IMR-90 (cell line): ENCODE data around the gene IMPG2. TPM values are rescaled to one million over a fixed set of nuclear protein-coding genes. Genes with fewer than 3 reads are reported as not detected.
A peak's percentile ranks its signal among the peaks of the same experiment; 100 is the strongest.

Experiments
- ATAC-seq: fragments of 200-7000 bp; cut with Tn5 transposase; 2 replicates; pipeline ENCODE4 v1.9.1; 2020; ENCODE audit warnings: low read depth, mild to moderate bottlenecking, moderate library complexity
- BruUV-seq: library from RNA; stranded (reverse); fragments of 400-500 nt; replicated peaks from 2 replicates; lab custom pipeline; 2021; lab: Mats Ljungman, UMichigan
- CTCF ChIA-PET: fragments of 300-600 bp; formaldehyde crosslinking; extraction: SDS; loops from one replicate; lab custom pipeline; 2021; ENCODE audit warnings: antibody characterized with exemption; lab: Yijun Ruan, JAX
- POLR2A ChIA-PET: fragments of 300-600 bp; sonication (Branson Sonifier 250); formaldehyde crosslinking; loops from one replicate; lab custom pipeline; 2022; ENCODE audit warnings: antibody characterized with exemption; ENCODE audit not compliant: unreplicated experiment; lab: Charles Lee
- DNase-seq: peaks from one replicate; pipeline ENCODE4 v3.0.0; 2013
- H2AFZ ChIP-seq: replicated peaks from 2 replicates; pipeline ENCODE3; 2013; ENCODE audit warnings: low read length, mild to moderate bottlenecking; ENCODE audit not compliant: poor library complexity
- H2AK5ac ChIP-seq: 2 replicates; pipeline ENCODE4 v1.6.1; 2013; ENCODE audit warnings: low read depth, low read length, inconsistent platforms
- H2AK9ac ChIP-seq: replicated peaks from 2 replicates; pipeline ENCODE3; 2013; ENCODE audit warnings: mild to moderate bottlenecking, low read depth, low read length, moderate library complexity; ENCODE audit not compliant: poor library complexity
- H2BK120ac ChIP-seq: 2 replicates; pipeline ENCODE4 v1.6.1; 2013; ENCODE audit warnings: low read depth, low read length, inconsistent platforms
- H2BK15ac ChIP-seq: 3 replicates; pipeline ENCODE4 v1.6.1; 2013; ENCODE audit warnings: low read depth, low read length, inconsistent platforms
- H2BK20ac ChIP-seq: 2 replicates; pipeline ENCODE4 v1.6.1; 2013; ENCODE audit warnings: low read depth, mild to moderate bottlenecking, inconsistent platforms, low read length, moderate library complexity
- H2BK5ac ChIP-seq: 2 replicates; pipeline ENCODE4 v1.6.1; 2013; ENCODE audit warnings: mild to moderate bottlenecking, low read depth, low read length, inconsistent platforms; ENCODE audit not compliant: poor library complexity, severe bottlenecking
- H3K14ac ChIP-seq: replicated peaks from 2 replicates; pipeline ENCODE4 v1.6.1; 2013; ENCODE audit warnings: low read depth, low read length, inconsistent platforms
- H3K18ac ChIP-seq: 2 replicates; pipeline ENCODE4 v1.6.1; 2013; ENCODE audit warnings: low read depth, low read length, control low read depth
- H3K23ac ChIP-seq: 2 replicates; pipeline ENCODE4 v1.6.1; 2013; ENCODE audit warnings: low read depth, low read length, inconsistent platforms
- H3K27ac ChIP-seq: 2 replicates; pipeline ENCODE4 v1.5.1; 2013; ENCODE audit warnings: mild to moderate bottlenecking, control low read depth, low read length; ENCODE audit not compliant: insufficient read depth
- H3K27me3 ChIP-seq: 2 replicates; pipeline ENCODE4 v1.6.1; 2013; ENCODE audit warnings: low read length; ENCODE audit not compliant: control insufficient read depth, insufficient read depth
- H3K36me3 ChIP-seq: 2 replicates; pipeline ENCODE4 v1.6.1; 2013; ENCODE audit warnings: low read length, mixed read lengths; ENCODE audit not compliant: control insufficient read depth, insufficient read depth
- H3K4ac ChIP-seq: 2 replicates; pipeline ENCODE4 v1.6.1; 2013; ENCODE audit warnings: low read depth, low read length, inconsistent platforms
- H3K4me1 ChIP-seq: 2 replicates; pipeline ENCODE4 v1.6.1; 2013; ENCODE audit warnings: low read length, mixed read lengths; ENCODE audit not compliant: control insufficient read depth, insufficient read depth
- H3K4me2 ChIP-seq: 2 replicates; pipeline ENCODE4 v1.6.1; 2013; ENCODE audit warnings: low read depth, mild to moderate bottlenecking, control low read depth, low read length, moderate library complexity
- H3K4me3 ChIP-seq: 2 replicates; pipeline ENCODE4 v1.5.1; 2013; ENCODE audit warnings: low read depth, mild to moderate bottlenecking, control low read depth, low read length, moderate library complexity; ENCODE audit not compliant: insufficient read depth
- H3K56ac ChIP-seq: 2 replicates; pipeline ENCODE4 v1.6.1; 2013; ENCODE audit warnings: low read length, inconsistent platforms; ENCODE audit not compliant: insufficient read depth; ENCODE audit errors: extremely low read depth
- H3K79me1 ChIP-seq, 2 experiments: 2 replicates each; pipeline ENCODE4 v1.6.1; 2013; ENCODE audit warnings: low read length in 2 of 2, inconsistent platforms in 1 of 2, low read depth in 1 of 2
- H3K9ac ChIP-seq: 2 replicates; pipeline ENCODE4 v1.6.1; 2013; ENCODE audit warnings: low read depth, low read length, control low read depth
- H3K9me1 ChIP-seq: 2 replicates; pipeline ENCODE4 v1.6.1; 2013; ENCODE audit warnings: low read length, inconsistent platforms; ENCODE audit not compliant: insufficient read depth
- H3K9me3 ChIP-seq: 2 replicates; pipeline ENCODE4 v1.6.1; 2013; ENCODE audit warnings: low read length; ENCODE audit not compliant: control insufficient read depth, insufficient read depth
- H4K20me1 ChIP-seq: 2 replicates; pipeline ENCODE4 v1.6.1; 2013; ENCODE audit warnings: low read length, inconsistent platforms; ENCODE audit not compliant: insufficient read depth
- H4K5ac ChIP-seq: 2 replicates; pipeline ENCODE4 v1.6.1; 2013; ENCODE audit warnings: mild to moderate bottlenecking, low read depth, low read length, control low read depth
- H4K8ac ChIP-seq, 2 experiments: 2 replicates each; pipeline ENCODE4 v1.6.1; 2013; ENCODE audit warnings: low read depth in 2 of 2, low read length in 2 of 2, control low read depth in 1 of 2, inconsistent platforms in 1 of 2
- H4K91ac ChIP-seq: 2 replicates; pipeline ENCODE4 v1.6.1; 2013; ENCODE audit warnings: low read depth, low read length, inconsistent platforms; ENCODE audit not compliant: insufficient read depth
- CEBPB ChIP-seq: IDR thresholded peaks from 2 replicates; pipeline ENCODE4 v1.6.1; 2012; ENCODE audit warnings: low read depth, low read length, improper control_type of control experiment
- CHD1 ChIP-seq: IDR thresholded peaks from 2 replicates; pipeline ENCODE4 v1.6.1; 2012; ENCODE audit warnings: low read depth, low read length, improper control_type of control experiment
- CTCF ChIP-seq: conservative IDR thresholded peaks from 2 replicates; pipeline ENCODE4 v1.5.1; 2012; ENCODE audit warnings: mild to moderate bottlenecking, low read depth, low read length, improper control_type of control experiment
- ELK1 ChIP-seq: fragments of 150-350 bp; IDR thresholded peaks from 2 replicates; pipeline ENCODE4 v1.6.1; 2016; ENCODE audit warnings: low read depth, mild to moderate bottlenecking, low read length, moderate library complexity, borderline replicate concordance
- FOS ChIP-seq: fragments of 150-350 bp; IDR thresholded peaks from 2 replicates; pipeline ENCODE4 v1.6.1; 2016; ENCODE audit warnings: low read depth, low read length
- MAFK ChIP-seq: IDR thresholded peaks from 2 replicates; pipeline ENCODE4 v1.6.1; 2012; ENCODE audit warnings: low read depth, low read length, improper control_type of control experiment
- MAZ ChIP-seq: IDR thresholded peaks from 2 replicates; pipeline ENCODE4 v1.6.1; 2012; ENCODE audit warnings: low read depth, mild to moderate bottlenecking, low read length, improper control_type of control experiment, moderate library complexity, borderline replicate concordance
- MXI1 ChIP-seq: IDR thresholded peaks from 2 replicates; pipeline ENCODE4 v1.6.1; 2012; ENCODE audit warnings: low read depth, mild to moderate bottlenecking, low read length, moderate library complexity, borderline replicate concordance
- NFE2L2 ChIP-seq: fragments of 150-350 bp; IDR thresholded peaks from 2 replicates; pipeline ENCODE4 v1.6.1; 2016; ENCODE audit warnings: low read depth, mild to moderate bottlenecking, low read length
- POLR2A ChIP-seq: IDR thresholded peaks from 2 replicates; pipeline ENCODE4 v1.6.1; 2012; ENCODE audit warnings: mild to moderate bottlenecking, low read depth, low read length
- RAD21 ChIP-seq: IDR thresholded peaks from 2 replicates; pipeline ENCODE4 v1.6.1; 2012; ENCODE audit warnings: low read length, improper control_type of control experiment
- RCOR1 ChIP-seq: IDR thresholded peaks from 2 replicates; pipeline ENCODE4 v1.6.1; 2012; ENCODE audit warnings: mild to moderate bottlenecking, low read length, improper control_type of control experiment; ENCODE audit not compliant: insufficient replicate concordance
- SMC3 ChIP-seq: fragments of 150-350 bp; IDR thresholded peaks from 2 replicates; pipeline ENCODE4 v1.6.1; 2016; ENCODE audit warnings: low read depth, mild to moderate bottlenecking, antibody characterized with exemption, low read length, moderate library complexity
- USF2 ChIP-seq: fragments of 150-350 bp; IDR thresholded peaks from 2 replicates; pipeline ENCODE4 v1.6.1; 2017; ENCODE audit warnings: mild to moderate bottlenecking, antibody characterized with exemption, low read length, low read depth
- WGBS, 2 experiments: methylation state at CpG; one replicate each; pipeline versions ENCODE4 v1.1.5 to v1.1.7; 2013; ENCODE audit warnings: missing lambda C conversion rate in 2 of 2; ENCODE audit not compliant: insufficient read length in 1 of 2; ENCODE audit errors: extremely low coverage in 2 of 2; 5-methylcytosine and 5-hydroxymethylcytosine counted together
- dilution Hi-C: fragments of 300-500 bp; cut with HindIII; formaldehyde crosslinking; loops from one replicate; pipeline ENCODE4 v1.14.3; 2018; ENCODE audit warnings: low sequenced_read_pairs; ENCODE audit not compliant: unreplicated experiment
- in situ Hi-C: fragments of 300-500 bp; cut with MboI; formaldehyde crosslinking; loops from 3 replicates; pipeline ENCODE4 v1.14.3; 2019; ENCODE audit warnings: low sequenced_read_pairs, inconsistent platforms, mixed read lengths
- intact Hi-C: fragments of 100-400 bp; cut with micrococcal nuclease; formaldehyde crosslinking; loops from 2 replicates; pipeline ENCODE4 v1.10.0; 2022
- polyA plus RNA-seq, 3 experiments: library from polyadenylated mRNA; depleted of rRNA; stranded (reverse); fragments of >200 nt; gene quantifications; 2 replicates each; pipeline ENCODE4 v1.2.3, GENCODE V29; 2012; ENCODE audit warnings: low replicate concordance in 1 of 3
- total RNA-seq: library from RNA; depleted of rRNA; stranded (reverse); fragments of >200 nt; gene quantifications from 2 replicates; pipeline ENCODE4 v1.2.3, GENCODE V29; 2012

The IMPG2 gene
- total and polyA plus RNA-seq, 2 of the 4 experiments (the other 2 are of a cell fraction): 0.10 to 0.18 TPM

GRCh38 chr3:101340591-101340990 lies 20.2 kb upstream of the IMPG2 start:
- no peak overlapping the region for H3K9ac ChIP-seq
- no peak overlapping the region for H2BK5ac ChIP-seq
- POLR2A ChIA-PET: no interaction called here
- WGBS, 2 experiments: no CpG with 5 or more reads among the region's 2 CpGs
- no peak overlapping the region for H3K4ac ChIP-seq
- CTCF ChIA-PET: no interaction called here
- TF ChIP-seq RCOR1 (no peak), ELK1 (no peak), CEBPB (no peak), MAZ (no peak), FOS (no peak), POLR2A (no peak), CHD1 (no peak), MAFK (no peak), NFE2L2 (no peak), USF2 (no peak), MXI1 (no peak), SMC3 (no peak), RAD21 (no peak), CTCF (no peak)
- H3K79me1 ChIP-seq: no peaks in the 10 kb centered on the region
- H3K9me1 ChIP-seq: no peaks in the 10 kb centered on the region
- H4K20me1 ChIP-seq: no peaks in the 10 kb centered on the region
- H3K18ac ChIP-seq: no peak overlapping the region
- no peak overlapping the region for H4K5ac ChIP-seq
- H3K23ac ChIP-seq: no peak overlapping the region
- H3K27me3 ChIP-seq: no peaks in the 10 kb centered on the region
- no TSS peak for BruUV-seq
- in situ Hi-C loops (no loop called here), dilution Hi-C loops (no loop called here), intact Hi-C loops (no loop called here)
- 0 out of 2 replicates have a peak, but pooled peaks cover 4% of the 10 kb centered on the region for H3K36me3 ChIP-seq
- no peak overlapping the region for H2BK15ac ChIP-seq
- no peaks in the 10 kb centered on the region for H3K4me1 ChIP-seq
- H3K9me3 ChIP-seq: no peaks in the 10 kb centered on the region
- no peak overlapping the region for H3K27ac ChIP-seq
- H2BK20ac ChIP-seq: no peak overlapping the region
- no peak overlapping the region for H2AK5ac ChIP-seq
- DNase-seq (peak; percentile 2), ATAC-seq (no peak)
- H3K14ac ChIP-seq: no peak overlapping the region
- no peak overlapping the region for H3K56ac ChIP-seq
- H3K4me3 ChIP-seq: no peak overlapping the region
- H2AFZ ChIP-seq: no peak overlapping the region
- no peak overlapping the region for H2AK9ac ChIP-seq
- H4K91ac ChIP-seq: no peak overlapping the region
- H2BK120ac ChIP-seq: no peak overlapping the region
- no peak overlapping the region for H4K8ac ChIP-seq
- no peak overlapping the region for H3K4me2 ChIP-seq
